Measurements from ENCODE around the gene UBA7. TPM values are rescaled to one million over a fixed set of nuclear protein-coding genes. Genes with fewer than 3 reads are reported as not detected.

The UBA7 gene
- total and polyA plus RNA-seq, 2 donors, result 37.7 to 39.6 TPM

DNA sequence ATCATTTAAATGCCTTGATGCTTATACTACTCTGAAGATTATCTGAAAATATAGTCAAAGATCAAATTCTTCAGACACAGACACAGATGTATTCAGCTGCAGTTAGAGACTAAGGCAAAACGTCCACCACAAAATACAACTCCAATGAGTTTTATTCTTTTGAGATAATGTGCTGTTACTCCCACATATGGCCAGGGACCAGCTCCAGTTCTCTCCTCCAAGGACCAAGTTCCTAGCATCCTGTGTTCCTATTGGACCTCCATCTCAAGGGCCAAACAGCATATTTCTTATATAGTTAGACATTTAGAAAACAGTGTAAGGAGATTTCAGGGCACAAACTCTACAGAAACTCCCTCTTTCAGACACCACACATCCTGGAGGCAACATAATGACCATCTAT lies 54.5 kb downstream of the UBA7 start:
- no peak overlapping the region for H3K27ac ChIP-seq (ENCODE audit: low read depth)
- WGBS, result 25% methylated on average over 1 of the region's 1 CpG
- no peaks in the 10 kb centered on the region for H3K36me3 ChIP-seq (ENCODE audit: insufficient read depth)
- no peak overlapping the region for H3K4me3 ChIP-seq (ENCODE audit: low read depth, low read length)
- no peaks in the 10 kb centered on the region for H3K4me1 ChIP-seq (ENCODE audit: insufficient read depth)
- no peak for DNase-seq (ENCODE audit: extremely low spot score)

DNA sequence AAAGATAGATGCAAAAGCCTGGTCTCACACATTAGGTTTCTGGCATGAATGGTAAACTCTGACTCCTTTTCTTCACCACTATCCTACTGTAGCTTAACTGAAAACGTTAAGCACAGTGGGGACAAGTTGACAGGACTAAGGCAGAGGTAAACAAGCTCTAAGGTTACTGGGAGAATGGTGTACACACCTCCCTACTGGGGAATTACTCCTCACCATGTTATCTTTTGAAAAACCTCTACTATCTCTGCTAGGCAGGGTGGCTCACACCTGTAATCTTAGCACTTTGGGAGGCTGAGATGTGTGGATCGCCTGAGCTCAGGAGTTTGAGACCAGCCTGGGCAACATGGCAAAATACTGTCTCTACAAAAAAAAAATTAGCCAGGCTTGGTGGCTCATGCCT lies 56.6 kb downstream of the UBA7 start:
- H3K4me1 ChIP-seq (ENCODE audit: insufficient read depth), result no peaks in the 10 kb centered on the region
- no peak for DNase-seq (ENCODE audit: extremely low spot score)
- no peak overlapping the region for H3K27ac ChIP-seq (ENCODE audit: low read depth)
- 63% methylated on average over 2 of the region's 2 CpGs for WGBS
- H3K4me3 ChIP-seq (ENCODE audit: low read depth, low read length), result no peak overlapping the region
- H3K36me3 ChIP-seq (ENCODE audit: insufficient read depth), result no peaks in the 10 kb centered on the region

DNA sequence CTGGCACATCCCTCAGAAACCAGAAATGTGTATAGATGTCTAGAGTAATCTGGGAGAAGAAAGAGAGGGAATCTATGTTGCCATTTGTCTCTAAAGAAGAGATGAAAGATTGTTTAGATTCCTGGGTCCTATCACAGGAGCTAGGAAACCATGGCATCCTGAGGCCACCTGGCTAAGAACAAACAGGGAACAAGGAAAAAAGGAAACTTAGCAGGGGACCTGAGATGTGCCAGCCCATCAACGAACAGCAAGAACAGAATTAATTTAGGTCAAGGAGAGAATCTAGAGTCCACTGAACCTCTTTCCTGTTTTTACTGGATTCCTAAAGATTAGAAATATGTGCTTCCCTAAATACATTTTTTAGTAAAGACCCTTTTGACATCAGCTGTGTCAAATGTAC lies 57.7 kb downstream of the UBA7 start:
- Histone ChIP-seq H3K27ac (ENCODE audit: low read depth) (no peak overlapping the region), H3K4me3 (ENCODE audit: low read depth, low read length) (no peak overlapping the region), H3K4me1 (ENCODE audit: insufficient read depth) (no peaks in the 10 kb centered on the region), H3K36me3 (ENCODE audit: insufficient read depth) (no peaks in the 10 kb centered on the region)
- DNase-seq (ENCODE audit: extremely low spot score), result no peak
- 84% methylated on average over 1 of the region's 1 CpG for WGBS

Small RNAs within 50 kb of the gene (small RNA-seq; reads per million reads assigned to genes)
- gene COX6CP14, result not detected
- gene RN7SL217P, result not detected

Other genes with a start within 250 kb of the UBA7 start
- gene APEH, start 139.6 kb downstream of the UBA7 start, total RNA-seq, result 51.4 TPM
- gene APEH, start 139.6 kb downstream of the UBA7 start, polyA plus RNA-seq, result 73.4 TPM
- gene MST1, start 124.5 kb downstream of the UBA7 start, total RNA-seq, result 5.5 TPM
- gene MST1, start 124.5 kb downstream of the UBA7 start, polyA plus RNA-seq, result 11.2 TPM
- gene RNF123, start 124.4 kb downstream of the UBA7 start, total RNA-seq, result 15.9 TPM
- 29.3 TPM for gene RNF123, start 124.4 kb downstream of the UBA7 start, polyA plus RNA-seq
- not detected for gene AMIGO3, start 94.3 kb downstream of the UBA7 start, total RNA-seq
- gene AMIGO3, start 94.3 kb downstream of the UBA7 start, polyA plus RNA-seq, result 1.1 TPM
- 11.3 TPM for gene GMPPB, start 90.0 kb downstream of the UBA7 start, total RNA-seq
- 17.9 TPM for gene GMPPB, start 90.0 kb downstream of the UBA7 start, polyA plus RNA-seq
- 31.6 TPM for gene IP6K1, start 27.4 kb downstream of the UBA7 start, total RNA-seq
- 31.0 TPM for gene IP6K1, start 27.4 kb downstream of the UBA7 start, polyA plus RNA-seq
- gene CDHR4, start 14.1 kb downstream of the UBA7 start, total RNA-seq, result not detected
- gene CDHR4, start 14.1 kb downstream of the UBA7 start, polyA plus RNA-seq, result 0.10 TPM
- gene INKA1, start 10.7 kb downstream of the UBA7 start, total RNA-seq, result 10.3 TPM
- 6.5 TPM for gene INKA1, start 10.7 kb downstream of the UBA7 start, polyA plus RNA-seq
- gene TRAIP, start 42.6 kb upstream of the UBA7 start, total RNA-seq, result 6.8 TPM
- 2.6 TPM for gene TRAIP, start 42.6 kb upstream of the UBA7 start, polyA plus RNA-seq
- gene CAMKV, start 56.0 kb upstream of the UBA7 start, total RNA-seq, result 0.37 TPM
- gene CAMKV, start 56.0 kb upstream of the UBA7 start, polyA plus RNA-seq, result not detected
- 1.7 TPM for gene MST1R, start 89.9 kb upstream of the UBA7 start, total RNA-seq
- gene MST1R, start 89.9 kb upstream of the UBA7 start, polyA plus RNA-seq, result 6.8 TPM
- 5.1 TPM for gene MON1A, start 115.9 kb upstream of the UBA7 start, total RNA-seq
- gene MON1A, start 115.9 kb upstream of the UBA7 start, polyA plus RNA-seq, result 13.1 TPM
- 117 TPM for gene RBM6, start 126.2 kb upstream of the UBA7 start, total RNA-seq
- 66.0 TPM for gene RBM6, start 126.2 kb upstream of the UBA7 start, polyA plus RNA-seq

Data from urinary bladder (tissue), 4 donors.